Purkinje cell (primary cell): ENCODE measurements around the gene ZNF711. TPM values are rescaled to one million over a fixed set of nuclear protein-coding genes. Genes with fewer than 3 reads are reported as not detected.

Experiments
- polyA plus RNA-seq: library from polyadenylated mRNA; unstranded; fragments of >200 nt; fragmentation: Nextera tagmentation; gene quantifications from 2 replicates; pipeline ENCODE4 v1.2.1, GENCODE V29; 2014

The ZNF711 gene
- polyA plus RNA-seq = 24.8 and 26.3 TPM in 2 replicates

GRCh38 chrX:85243761-85244449, at the start of gene ZNF711, which contains the start of gene SATL1:
Gene ZNF711 (plus strand): TSS chrX:85243991. CDS start chrX:85247573, 3,582 bp downstream.
Gene SATL1 (minus strand): TSS chrX:85243779. CDS start chrX:85108968, 134,811 bp downstream.

Other genes with a start within 250 kb of the ZNF711 start
- gene APOOL, start 240.1 kb upstream of the ZNF711 start, polyA plus RNA-seq = 21.8 and 33.4 TPM in 2 replicates
- 0.34 and 1.2 TPM in 2 replicates for gene SATL1, start 212 bp upstream of the ZNF711 start, polyA plus RNA-seq
- gene POF1B, start 135.7 kb downstream of the ZNF711 start, polyA plus RNA-seq = not detected in 2 replicates